Motor neuron (in vitro differentiated cells): ENCODE data around the gene DUSP16. TPM values are rescaled to one million over a fixed set of nuclear protein-coding genes. Genes with fewer than 3 reads are reported as not detected.

Experiments used
- ATAC-seq, 8 experiments: fragments of 200-7000 bp; cut with Tn5 transposase; replicated peaks in 6 of 8; 2 replicates each; pipeline ENCODE4 v1.8.0; 2021; ENCODE audit warnings: mild to moderate bottlenecking in 8 of 8, moderate library complexity in 8 of 8
- H3K27ac ChIP-seq, 2 donors: fragments of 250-450 bp; sonication (Bioruptor Pico); 2 replicates each; pipeline ENCODE4 v1.9.0; 2021; ENCODE audit warnings: antibody characterized with exemption in 2 of 2, mild to moderate bottlenecking in 2 of 2, moderate library complexity in 1 of 2
- H3K4me1 ChIP-seq, 2 donors: fragments of 250-450 bp; sonication (Bioruptor Pico); replicated peaks in 1 of 2; 2 replicates each; pipeline ENCODE4 v1.6.1; 2021; ENCODE audit warnings: antibody characterized with exemption in 2 of 2, mild to moderate bottlenecking in 2 of 2, moderate library complexity in 1 of 2
- H3K4me3 ChIP-seq, 5 donors: fragments of 250-450 bp; sonication (Bioruptor Pico); 2 replicates each; pipeline ENCODE4 v1.9.0; 2021; ENCODE audit warnings: antibody characterized with exemption in 5 of 5, mild to moderate bottlenecking in 5 of 5, moderate library complexity in 4 of 5
- WGBS, 10 experiments: fragments of 450-650 bp; shearing (Covaris generic); methylation state at CpG; one replicate each; pipeline ENCODE4 v1.0.0; 2022; 5-methylcytosine and 5-hydroxymethylcytosine counted together
- in situ Hi-C, 9 experiments: fragments of 400-800 bp; cut with MboI; loops; one replicate each; pipeline ENCODE4 v1.15.0; 2021; ENCODE audit warnings: low sequenced_read_pairs in 9 of 9, low pct_unique_long_range_greater_than_20kb in 2 of 9; ENCODE audit not compliant: unreplicated experiment in 9 of 9
- total RNA-seq, 8 experiments: library from RNA; unstranded; fragments of 300-600 nt; gene quantifications; 2 replicates each; pipeline versions ENCODE4 v1.2.3 to v1.2.4, GENCODE V29; 2022

The DUSP16 gene
- total RNA-seq, 8 experiments from 2014 or later: 5.3 to 33.9 (median 25.0) TPM

- 80 to 100% (median 90%) methylated on average over 1 to 3 of the region's 3 CpGs; no CpG with 5 or more reads in 3 of the 10 experiments for WGBS, 10 experiments
- Histone ChIP-seq H3K4me3 (no peak overlapping the region), H3K27ac (no peak overlapping the region), H3K4me1 (no peaks in the 10 kb centered on the region)
- ATAC-seq: no peak
- in situ Hi-C loops: loop anchor here in 1 of 9 experiments (25.0 kb wide), 1 partner anchor 166 kb away; no protein-coding TSS in a partner anchor
Observed at GRCh38 chr12:12553208-12553785, 9.4 kb downstream of the DUSP16 start.

GRCh38 chr12:12551115-12551514 is 11.5 kb downstream of the DUSP16 start:
- H3K4me3 ChIP-seq: no peak overlapping the region
- no peak overlapping the region for H3K27ac ChIP-seq
- in situ Hi-C loops: loop anchor here in 1 of 9 experiments (25.0 kb wide), 1 partner anchor 164 kb away; no protein-coding TSS in a partner anchor
- 45 to 100% (median 80%) methylated on average over 1 to 7 of the region's 7 CpGs; no CpG with 5 or more reads in 1 of the 10 experiments for WGBS, 10 experiments
- no peak for ATAC-seq
- no peaks in the 10 kb centered on the region for H3K4me1 ChIP-seq

- 93 to 100% (median 98%) methylated on average over 1 to 2 of the region's 2 CpGs; no CpG with 5 or more reads in 4 of the 10 experiments for WGBS, 10 experiments
- in situ Hi-C loops: loop anchor here in 1 of 9 experiments (25.0 kb wide), 1 partner anchor 163 kb away; no protein-coding TSS in a partner anchor
Observed at GRCh38 chr12:12550277-12550676, 12.4 kb downstream of the DUSP16 start.

GRCh38 chr12:12549426-12549825 is 13.2 kb downstream of the DUSP16 start:
- in situ Hi-C loops: no loop called here
- 80 to 100% (median 100%) methylated on average over 1 to 2 of the region's 2 CpGs for WGBS, 10 experiments

More at GRCh38 chr12:12550277-12550676, 12.4 kb downstream of the DUSP16 start:
- Histone ChIP-seq H3K4me3 (no peak overlapping the region), H3K4me1 (no peaks in the 10 kb centered on the region), H3K27ac (no peak overlapping the region)
- no peak for ATAC-seq

GRCh38 chr12:12548713-12549112 is 13.9 kb downstream of the DUSP16 start:
- ATAC-seq: peak in 1 of 8 experiments; percentile 35
- Histone ChIP-seq H3K27ac (no peak overlapping the region), H3K4me1 (no peaks in the 10 kb centered on the region), H3K4me3 (no peak overlapping the region)
- in situ Hi-C loops: no loop called here
- 61 to 100% (median 88%) methylated on average over 1 to 2 of the region's 2 CpGs; no CpG with 5 or more reads in 2 of the 10 experiments for WGBS, 10 experiments

More at GRCh38 chr12:12549426-12549825, 13.2 kb downstream of the DUSP16 start:
- H3K4me3 ChIP-seq: no peak overlapping the region
- H3K4me1 ChIP-seq: no peaks in the 10 kb centered on the region
- ATAC-seq: no peak
- no peak overlapping the region for H3K27ac ChIP-seq

GRCh38 chr12:12546314-12546772 is 16.3 kb downstream of the DUSP16 start:
- 67 to 100% (median 100%) methylated on average over 1 of the region's 1 CpG; no CpG with 5 or more reads in 1 of the 10 experiments for WGBS, 10 experiments
- in situ Hi-C loops: no loop called here
- Histone ChIP-seq H3K4me3 (no peak overlapping the region), H3K4me1 (no peaks in the 10 kb centered on the region), H3K27ac (no peak overlapping the region)
- ATAC-seq: no peak

- in situ Hi-C loops: no loop called here
- ATAC-seq: no peak
- Histone ChIP-seq H3K27ac (no peak overlapping the region), H3K4me3 (no peak overlapping the region), H3K4me1 (peaks cover 0 to 3% of the 10 kb centered on the region in 2 donors)
- 68 to 100% (median 95%) methylated on average over 1 to 2 of the region's 2 CpGs; no CpG with 5 or more reads in 4 of the 10 experiments for WGBS, 10 experiments
Observed at GRCh38 chr12:12543959-12544358, 18.7 kb downstream of the DUSP16 start.

- WGBS, 10 experiments: 41 to 100% (median 81%) methylated on average over 1 to 4 of the region's 4 CpGs; no CpG with 5 or more reads in 2 of the 10 experiments
- Histone ChIP-seq H3K4me3 (no peak overlapping the region), H3K27ac (no peak overlapping the region), H3K4me1 (peaks cover 0 to 3% of the 10 kb centered on the region in 2 donors)
- peak in 5 of 8 experiments; percentile 20 to 77 (median 30) for ATAC-seq
- in situ Hi-C loops: no loop called here
Observed at GRCh38 chr12:12542964-12543363, 19.7 kb downstream of the DUSP16 start.

- no peak for ATAC-seq
- Histone ChIP-seq H3K4me1 (peaks cover 0 to 3% of the 10 kb centered on the region in 2 donors), H3K4me3 (no peak overlapping the region), H3K27ac (no peak overlapping the region)
- in situ Hi-C loops: no loop called here
- WGBS, 10 experiments: 78 to 100% (median 95%) methylated on average over 1 to 5 of the region's 5 CpGs; no CpG with 5 or more reads in 2 of the 10 experiments
Observed at GRCh38 chr12:12542286-12542685, 20.4 kb downstream of the DUSP16 start.

- in situ Hi-C loops: no loop called here
- H3K4me3 ChIP-seq: no peak overlapping the region
- H3K4me1 ChIP-seq: peaks cover 0 to 3% of the 10 kb centered on the region in 2 donors
- WGBS, 10 experiments: 50 to 100% (median 83%) methylated on average over 1 to 4 of the region's 4 CpGs; no CpG with 5 or more reads in 1 of the 10 experiments
- no peak overlapping the region for H3K27ac ChIP-seq
- ATAC-seq: no peak
Observed at GRCh38 chr12:12541782-12542181, 20.9 kb downstream of the DUSP16 start.

GRCh38 chr12:12540261-12541013 is 22.2 kb downstream of the DUSP16 start:
- no peak for ATAC-seq
- no peak overlapping the region for H3K4me3 ChIP-seq
- in situ Hi-C loops: no loop called here
- 91 to 98% (median 94%) methylated on average over 3 to 5 of the region's 5 CpGs; no CpG with 5 or more reads in 2 of the 10 experiments for WGBS, 10 experiments
- H3K27ac ChIP-seq: no peak overlapping the region
- peaks cover 0 to 3% of the 10 kb centered on the region in 2 donors for H3K4me1 ChIP-seq

GRCh38 chr12:12539028-12539810 is 23.4 kb downstream of the DUSP16 start:
- H3K4me3 ChIP-seq: no peak overlapping the region
- no peak overlapping the region for H3K27ac ChIP-seq
- WGBS, 10 experiments: 0 to 94% (median 78%) methylated on average over 1 to 5 of the region's 7 CpGs; no CpG with 5 or more reads in 1 of the 10 experiments
- peak in 3 of 8 experiments; percentile 67 to 94 (median 88) for ATAC-seq
- peaks cover 3% of the 10 kb centered on the region in 2 donors for H3K4me1 ChIP-seq
- in situ Hi-C loops: no loop called here
